ENCODE results near the gene CDC42EP4. TPM values are rescaled to one million over a fixed set of nuclear protein-coding genes. Genes with fewer than 3 reads are reported as not detected.

Gene CDC42EP4
- total and polyA plus RNA-seq, 8 donors = 23.2 to 93.3 (median 44.8) TPM

- intact Hi-C loops (cut with DNase I; ENCODE audit: low total_unique reads) = no loop called here
- DNase-seq = no peak
- peaks cover 0 to 6% (median 0%) of the 10 kb centered on the region in 3 donors for H3K27me3 ChIP-seq
- peaks cover 0 to 7% (median 0%) of the 10 kb centered on the region in 4 donors for H3K9me3 ChIP-seq
- H3K4me1 ChIP-seq = peaks cover 0 to 24% (median 19%) of the 10 kb centered on the region in 4 donors
- H3K27ac ChIP-seq = no peak overlapping the region
- no peaks in the 10 kb centered on the region for H3K36me3 ChIP-seq
- 67 to 79% (median 75%) methylated on average over 6 of the region's 6 CpGs for WGBS, 5 donors
- H3K4me3 ChIP-seq = no peak overlapping the region
- TF ChIP-seq EP300 (IDR thresholded peaks at IDR 0.05) = no peak
- TF ChIP-seq POLR2A (IDR thresholded peaks at IDR 0.05) = no peak
- TF ChIP-seq CTCF (IDR thresholded peaks at IDR 0.05) = no peak
- TF ChIP-seq POLR2AphosphoS5 (IDR thresholded peaks at IDR 0.05) = no peak
These were observed 8.9 kb upstream of the CDC42EP4 start for GRCh38 chr17:73320601-73321264.

GRCh38 chr17:73319766-73320165 is 8.0 kb upstream of the CDC42EP4 start:
- DNase-seq = no peak
- Histone ChIP-seq H3K27me3 (peaks cover 0 to 6% (median 0%) of the 10 kb centered on the region in 3 donors), H3K36me3 (no peaks in the 10 kb centered on the region), H3K4me3 (no peak overlapping the region), H3K4me1 (peaks cover 0 to 18% (median 14%) of the 10 kb centered on the region in 4 donors), H3K9me3 (peaks cover 0 to 7% (median 0%) of the 10 kb centered on the region in 4 donors), H3K27ac (no peak overlapping the region)
- WGBS, 5 donors = 83 to 95% (median 88%) methylated on average over 3 of the region's 3 CpGs
- TF ChIP-seq CTCF (IDR thresholded peaks at IDR 0.05) (no peak), POLR2A (IDR thresholded peaks at IDR 0.05) (no peak), POLR2AphosphoS5 (IDR thresholded peaks at IDR 0.05) (no peak), EP300 (IDR thresholded peaks at IDR 0.05) (no peak)
- intact Hi-C loops (cut with DNase I; ENCODE audit: low total_unique reads) = no loop called here

GRCh38 chr17:73318836-73319235 is 7.0 kb upstream of the CDC42EP4 start:
- intact Hi-C loops (cut with DNase I; ENCODE audit: low total_unique reads) = no loop called here
- H3K9me3 ChIP-seq = peaks cover 0 to 7% (median 0%) of the 10 kb centered on the region in 4 donors
- WGBS, 5 donors = 61 to 70% (median 66%) methylated on average over 5 of the region's 5 CpGs

GRCh38 chr17:73318427-73318813 is 6.6 kb upstream of the CDC42EP4 start:
- Histone ChIP-seq H3K4me3 (no peak overlapping the region), H3K4me1 (peaks cover 0 to 15% (median 8%) of the 10 kb centered on the region in 4 donors), H3K9me3 (peaks cover 0 to 7% (median 0%) of the 10 kb centered on the region in 4 donors), H3K27ac (no peak overlapping the region), H3K36me3 (no peaks in the 10 kb centered on the region), H3K27me3 (no peaks in the 10 kb centered on the region)
- TF ChIP-seq POLR2A (IDR thresholded peaks at IDR 0.05) (no peak), EP300 (IDR thresholded peaks at IDR 0.05) (no peak), CTCF (IDR thresholded peaks at IDR 0.05) (no peak), POLR2AphosphoS5 (IDR thresholded peaks at IDR 0.05) (no peak)
- intact Hi-C loops (cut with DNase I; ENCODE audit: low total_unique reads) = no loop called here
- WGBS, 5 donors = 91 to 96% (median 94%) methylated on average over 8 of the region's 8 CpGs
- no peak for DNase-seq

More at GRCh38 chr17:73318836-73319235, 7.0 kb upstream of the CDC42EP4 start:
- H3K4me3 ChIP-seq = no peak overlapping the region
- no peak for DNase-seq
- H3K36me3 ChIP-seq = no peaks in the 10 kb centered on the region
- TF ChIP-seq CTCF (IDR thresholded peaks at IDR 0.05) (no peak), POLR2AphosphoS5 (IDR thresholded peaks at IDR 0.05) (no peak), EP300 (IDR thresholded peaks at IDR 0.05) (no peak), POLR2A (IDR thresholded peaks at IDR 0.05) (no peak)
- no peak overlapping the region for H3K27ac ChIP-seq
- H3K27me3 ChIP-seq = peaks cover 0 to 2% (median 0%) of the 10 kb centered on the region in 3 donors
- H3K4me1 ChIP-seq = peaks cover 0 to 15% (median 10%) of the 10 kb centered on the region in 4 donors

All from stomach (tissue), 9 donors.